IMR-90 (cell line): ENCODE results near the gene NCAPD3. TPM values are rescaled to one million over a fixed set of nuclear protein-coding genes. Genes with fewer than 3 reads are reported as not detected.

Experiments
- ATAC-seq: fragments of 200-7000 bp; cut with Tn5 transposase; 2 replicates; pipeline ENCODE4 v1.9.1; 2020; ENCODE audit warnings: low read depth, mild to moderate bottlenecking, moderate library complexity
- BruUV-seq: library from RNA; stranded (reverse); fragments of 400-500 nt; replicated peaks from 2 replicates; lab custom pipeline; 2021; lab: Mats Ljungman, UMichigan
- CTCF ChIA-PET: fragments of 300-600 bp; formaldehyde crosslinking; extraction: SDS; loops from one replicate; lab custom pipeline; 2021; ENCODE audit warnings: antibody characterized with exemption; lab: Yijun Ruan, JAX
- POLR2A ChIA-PET: fragments of 300-600 bp; sonication (Branson Sonifier 250); formaldehyde crosslinking; loops from one replicate; lab custom pipeline; 2022; ENCODE audit warnings: antibody characterized with exemption; ENCODE audit not compliant: unreplicated experiment; lab: Charles Lee
- DNase-seq: peaks from one replicate; pipeline ENCODE4 v3.0.0; 2013
- H2AFZ ChIP-seq: replicated peaks from 2 replicates; pipeline ENCODE3; 2013; ENCODE audit warnings: low read length, mild to moderate bottlenecking; ENCODE audit not compliant: poor library complexity
- H2AK5ac ChIP-seq: 2 replicates; pipeline ENCODE4 v1.6.1; 2013; ENCODE audit warnings: low read depth, low read length, inconsistent platforms
- H2AK9ac ChIP-seq: replicated peaks from 2 replicates; pipeline ENCODE3; 2013; ENCODE audit warnings: mild to moderate bottlenecking, low read depth, low read length, moderate library complexity; ENCODE audit not compliant: poor library complexity
- H2BK120ac ChIP-seq: 2 replicates; pipeline ENCODE4 v1.6.1; 2013; ENCODE audit warnings: low read depth, low read length, inconsistent platforms
- H2BK15ac ChIP-seq: 3 replicates; pipeline ENCODE4 v1.6.1; 2013; ENCODE audit warnings: low read depth, low read length, inconsistent platforms
- H2BK20ac ChIP-seq: 2 replicates; pipeline ENCODE4 v1.6.1; 2013; ENCODE audit warnings: low read depth, mild to moderate bottlenecking, inconsistent platforms, low read length, moderate library complexity
- H2BK5ac ChIP-seq: 2 replicates; pipeline ENCODE4 v1.6.1; 2013; ENCODE audit warnings: mild to moderate bottlenecking, low read depth, low read length, inconsistent platforms; ENCODE audit not compliant: poor library complexity, severe bottlenecking
- H3K14ac ChIP-seq: replicated peaks from 2 replicates; pipeline ENCODE4 v1.6.1; 2013; ENCODE audit warnings: low read depth, low read length, inconsistent platforms
- H3K18ac ChIP-seq: 2 replicates; pipeline ENCODE4 v1.6.1; 2013; ENCODE audit warnings: low read depth, low read length, control low read depth
- H3K23ac ChIP-seq: 2 replicates; pipeline ENCODE4 v1.6.1; 2013; ENCODE audit warnings: low read depth, low read length, inconsistent platforms
- H3K27ac ChIP-seq: 2 replicates; pipeline ENCODE4 v1.5.1; 2013; ENCODE audit warnings: mild to moderate bottlenecking, control low read depth, low read length; ENCODE audit not compliant: insufficient read depth
- H3K27me3 ChIP-seq: 2 replicates; pipeline ENCODE4 v1.6.1; 2013; ENCODE audit warnings: low read length; ENCODE audit not compliant: control insufficient read depth, insufficient read depth
- H3K36me3 ChIP-seq: 2 replicates; pipeline ENCODE4 v1.6.1; 2013; ENCODE audit warnings: low read length, mixed read lengths; ENCODE audit not compliant: control insufficient read depth, insufficient read depth
- H3K4ac ChIP-seq: 2 replicates; pipeline ENCODE4 v1.6.1; 2013; ENCODE audit warnings: low read depth, low read length, inconsistent platforms
- H3K4me1 ChIP-seq: 2 replicates; pipeline ENCODE4 v1.6.1; 2013; ENCODE audit warnings: low read length, mixed read lengths; ENCODE audit not compliant: control insufficient read depth, insufficient read depth
- H3K4me2 ChIP-seq: 2 replicates; pipeline ENCODE4 v1.6.1; 2013; ENCODE audit warnings: low read depth, mild to moderate bottlenecking, control low read depth, low read length, moderate library complexity
- H3K4me3 ChIP-seq: 2 replicates; pipeline ENCODE4 v1.5.1; 2013; ENCODE audit warnings: low read depth, mild to moderate bottlenecking, control low read depth, low read length, moderate library complexity; ENCODE audit not compliant: insufficient read depth
- H3K56ac ChIP-seq: 2 replicates; pipeline ENCODE4 v1.6.1; 2013; ENCODE audit warnings: low read length, inconsistent platforms; ENCODE audit not compliant: insufficient read depth; ENCODE audit errors: extremely low read depth
- H3K79me1 ChIP-seq, 2 experiments: 2 replicates each; pipeline ENCODE4 v1.6.1; 2013; ENCODE audit warnings: low read length in 2 of 2, inconsistent platforms in 1 of 2, low read depth in 1 of 2
- H3K9ac ChIP-seq: 2 replicates; pipeline ENCODE4 v1.6.1; 2013; ENCODE audit warnings: low read depth, low read length, control low read depth
- H3K9me1 ChIP-seq: 2 replicates; pipeline ENCODE4 v1.6.1; 2013; ENCODE audit warnings: low read length, inconsistent platforms; ENCODE audit not compliant: insufficient read depth
- H3K9me3 ChIP-seq: 2 replicates; pipeline ENCODE4 v1.6.1; 2013; ENCODE audit warnings: low read length; ENCODE audit not compliant: control insufficient read depth, insufficient read depth
- H4K20me1 ChIP-seq: 2 replicates; pipeline ENCODE4 v1.6.1; 2013; ENCODE audit warnings: low read length, inconsistent platforms; ENCODE audit not compliant: insufficient read depth
- H4K5ac ChIP-seq: 2 replicates; pipeline ENCODE4 v1.6.1; 2013; ENCODE audit warnings: mild to moderate bottlenecking, low read depth, low read length, control low read depth
- H4K8ac ChIP-seq, 2 experiments: 2 replicates each; pipeline ENCODE4 v1.6.1; 2013; ENCODE audit warnings: low read depth in 2 of 2, low read length in 2 of 2, control low read depth in 1 of 2, inconsistent platforms in 1 of 2
- H4K91ac ChIP-seq: 2 replicates; pipeline ENCODE4 v1.6.1; 2013; ENCODE audit warnings: low read depth, low read length, inconsistent platforms; ENCODE audit not compliant: insufficient read depth
- BHLHE40 ChIP-seq: fragments of 150-350 bp; IDR thresholded peaks from 2 replicates; pipeline ENCODE4 v1.6.1; 2016; ENCODE audit warnings: mild to moderate bottlenecking, low read depth, low read length
- CEBPB ChIP-seq: IDR thresholded peaks from 2 replicates; pipeline ENCODE4 v1.6.1; 2012; ENCODE audit warnings: low read depth, low read length, improper control_type of control experiment
- CHD1 ChIP-seq: IDR thresholded peaks from 2 replicates; pipeline ENCODE4 v1.6.1; 2012; ENCODE audit warnings: low read depth, low read length, improper control_type of control experiment
- CTCF ChIP-seq: conservative IDR thresholded peaks from 2 replicates; pipeline ENCODE4 v1.5.1; 2012; ENCODE audit warnings: mild to moderate bottlenecking, low read depth, low read length, improper control_type of control experiment
- FOS ChIP-seq: fragments of 150-350 bp; IDR thresholded peaks from 2 replicates; pipeline ENCODE4 v1.6.1; 2016; ENCODE audit warnings: low read depth, low read length
- MAFK ChIP-seq: IDR thresholded peaks from 2 replicates; pipeline ENCODE4 v1.6.1; 2012; ENCODE audit warnings: low read depth, low read length, improper control_type of control experiment
- MAZ ChIP-seq: IDR thresholded peaks from 2 replicates; pipeline ENCODE4 v1.6.1; 2012; ENCODE audit warnings: low read depth, mild to moderate bottlenecking, low read length, improper control_type of control experiment, moderate library complexity, borderline replicate concordance
- MXI1 ChIP-seq: IDR thresholded peaks from 2 replicates; pipeline ENCODE4 v1.6.1; 2012; ENCODE audit warnings: low read depth, mild to moderate bottlenecking, low read length, moderate library complexity, borderline replicate concordance
- NFE2L2 ChIP-seq: fragments of 150-350 bp; IDR thresholded peaks from 2 replicates; pipeline ENCODE4 v1.6.1; 2016; ENCODE audit warnings: low read depth, mild to moderate bottlenecking, low read length
- POLR2A ChIP-seq: IDR thresholded peaks from 2 replicates; pipeline ENCODE4 v1.6.1; 2012; ENCODE audit warnings: mild to moderate bottlenecking, low read depth, low read length
- RAD21 ChIP-seq: IDR thresholded peaks from 2 replicates; pipeline ENCODE4 v1.6.1; 2012; ENCODE audit warnings: low read length, improper control_type of control experiment
- RCOR1 ChIP-seq: IDR thresholded peaks from 2 replicates; pipeline ENCODE4 v1.6.1; 2012; ENCODE audit warnings: mild to moderate bottlenecking, low read length, improper control_type of control experiment; ENCODE audit not compliant: insufficient replicate concordance
- RFX5 ChIP-seq: IDR thresholded peaks from 2 replicates; pipeline ENCODE4 v1.8.0; 2012; ENCODE audit warnings: low read depth, mild to moderate bottlenecking, low read length, moderate library complexity
- SMC3 ChIP-seq: fragments of 150-350 bp; IDR thresholded peaks from 2 replicates; pipeline ENCODE4 v1.6.1; 2016; ENCODE audit warnings: low read depth, mild to moderate bottlenecking, antibody characterized with exemption, low read length, moderate library complexity
- USF2 ChIP-seq: fragments of 150-350 bp; IDR thresholded peaks from 2 replicates; pipeline ENCODE4 v1.6.1; 2017; ENCODE audit warnings: mild to moderate bottlenecking, antibody characterized with exemption, low read length, low read depth
- WGBS, 2 experiments: methylation state at CpG; one replicate each; pipeline versions ENCODE4 v1.1.5 to v1.1.7; 2013; ENCODE audit warnings: missing lambda C conversion rate in 2 of 2; ENCODE audit not compliant: insufficient read length in 1 of 2; ENCODE audit errors: extremely low coverage in 2 of 2; 5-methylcytosine and 5-hydroxymethylcytosine counted together
- dilution Hi-C: fragments of 300-500 bp; cut with HindIII; formaldehyde crosslinking; loops from one replicate; pipeline ENCODE4 v1.14.3; 2018; ENCODE audit warnings: low sequenced_read_pairs; ENCODE audit not compliant: unreplicated experiment
- in situ Hi-C: fragments of 300-500 bp; cut with MboI; formaldehyde crosslinking; loops from 3 replicates; pipeline ENCODE4 v1.14.3; 2019; ENCODE audit warnings: low sequenced_read_pairs, inconsistent platforms, mixed read lengths
- intact Hi-C: fragments of 100-400 bp; cut with micrococcal nuclease; formaldehyde crosslinking; loops from 2 replicates; pipeline ENCODE4 v1.10.0; 2022
- polyA plus RNA-seq, 3 experiments: library from polyadenylated mRNA; depleted of rRNA; stranded (reverse); fragments of >200 nt; gene quantifications; 2 replicates each; pipeline ENCODE4 v1.2.3, GENCODE V29; 2012; ENCODE audit warnings: low replicate concordance in 1 of 3
- total RNA-seq: library from RNA; depleted of rRNA; stranded (reverse); fragments of >200 nt; gene quantifications from 2 replicates; pipeline ENCODE4 v1.2.3, GENCODE V29; 2012
- TF ChIP-seq, protein P1 (sequence below): fragments of 150-350 bp; IDR thresholded peaks from 2 replicates; pipeline ENCODE4 v1.6.1; 2016; ENCODE audit warnings: low read depth, mild to moderate bottlenecking, low read length, moderate library complexity, borderline replicate concordance

Gene NCAPD3
- total and polyA plus RNA-seq, 2 of the 4 experiments (the other 2 are of a cell fraction) = 18.0 to 19.2 TPM

GRCh38 chr11:134235399-134235798, 11.6 kb upstream of the NCAPD3 start:
- Histone ChIP-seq H4K5ac (no peak overlapping the region), H4K91ac (no peak overlapping the region), H3K79me1 (peaks cover 14 to 45% of the 10 kb centered on the region in 2 experiments), H3K4me3 (no peak overlapping the region), H4K20me1 (peaks cover 17% of the 10 kb centered on the region), H2AK5ac (no peak overlapping the region), H3K9me3 (no peaks in the 10 kb centered on the region), H3K9ac (no peak overlapping the region), H2AFZ (no peak overlapping the region), H3K27ac (no peak overlapping the region), H3K36me3 (peaks cover 17% of the 10 kb centered on the region), H3K4ac (no peak overlapping the region), H3K4me2 (no peak overlapping the region), H2AK9ac (no peak overlapping the region), H3K56ac (no peak overlapping the region), H3K27me3 (no peaks in the 10 kb centered on the region), H3K23ac (no peak overlapping the region), H3K4me1 (no peaks in the 10 kb centered on the region), H4K8ac (no peak overlapping the region), H3K14ac (no peak overlapping the region), H3K18ac (no peak overlapping the region), H2BK5ac (no peak overlapping the region), H2BK15ac (no peak overlapping the region), H2BK120ac (no peak overlapping the region), H2BK20ac (no peak overlapping the region), H3K9me1 (peaks cover 7% of the 10 kb centered on the region; the same call in 1 of the 2 replicates)
- intact Hi-C loops (no loop called here), dilution Hi-C loops (no loop called here), in situ Hi-C loops (no loop called here)
- ChIA-PET CTCF (interaction anchor here (2.1 kb wide), 1 partner anchor 28 kb away, joined by 5 read pairs; no protein-coding TSS in a partner anchor), POLR2A (no interaction called here)
- WGBS, 2 experiments = no CpG with 5 or more reads among the region's 3 CpGs
- DNase-seq = no peak
- no TSS peak for BruUV-seq
- ATAC-seq = no peak
- TF ChIP-seq CHD1 (no peak), FOS (no peak), BHLHE40 (no peak), MAZ (no peak), USF2 (no peak), SMC3 (no peak), RFX5 (no peak), CTCF (no peak), CEBPB (no peak), MAFK (no peak), NFE2L2 (no peak), RCOR1 (no peak), POLR2A (no peak), RAD21 (no peak), MXI1 (no peak)
- TF ChIP-seq, protein P1, sequence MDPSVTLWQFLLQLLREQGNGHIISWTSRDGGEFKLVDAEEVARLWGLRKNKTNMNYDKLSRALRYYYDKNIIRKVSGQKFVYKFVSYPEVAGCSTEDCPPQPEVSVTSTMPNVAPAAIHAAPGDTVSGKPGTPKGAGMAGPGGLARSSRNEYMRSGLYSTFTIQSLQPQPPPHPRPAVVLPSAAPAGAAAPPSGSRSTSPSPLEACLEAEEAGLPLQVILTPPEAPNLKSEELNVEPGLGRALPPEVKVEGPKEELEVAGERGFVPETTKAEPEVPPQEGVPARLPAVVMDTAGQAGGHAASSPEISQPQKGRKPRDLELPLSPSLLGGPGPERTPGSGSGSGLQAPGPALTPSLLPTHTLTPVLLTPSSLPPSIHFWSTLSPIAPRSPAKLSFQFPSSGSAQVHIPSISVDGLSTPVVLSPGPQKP = no peak
